Body of pancreas (tissue), 4 donors: ENCODE results near the gene SRI. TPM values are rescaled to one million over a fixed set of nuclear protein-coding genes. Genes with fewer than 3 reads are reported as not detected.

Experiments
- ATAC-seq: fragments of 150-250 bp; one replicate; pipeline ENCODE4 v1.9.1; 2016
- DNase-seq, 4 donors: peaks; one replicate each; pipeline ENCODE4 v3.0.0-alpha.2; 2019
- H3K27ac ChIP-seq, 4 donors: fragments of 200-600 bp; sonication (generic); 1 replicate in 3 of 4; 2 replicates in 1 of 4; pipeline versions ENCODE4 v1.5.1 to v1.6.1; 2016 to 2019; ENCODE audit warnings: mild to moderate bottlenecking in 1 of 4, mixed read lengths in 1 of 4, moderate library complexity in 1 of 4
- H3K27me3 ChIP-seq, 2 donors: fragments of 200-600 bp; sonication (generic); one replicate each; pipeline ENCODE4 v1.6.0; 2016; ENCODE audit warnings: mild to moderate bottlenecking in 1 of 2
- H3K36me3 ChIP-seq, 2 donors: fragments of 200-600 bp; sonication (generic); replicated peaks in 1 of 2; 2 replicates each; pipeline ENCODE4 v1.5.1; 2016; ENCODE audit warnings: low read depth in 2 of 2; ENCODE audit not compliant: insufficient read depth in 1 of 2
- H3K4me1 ChIP-seq: fragments of 200-600 bp; sonication (generic); one replicate; pipeline ENCODE4 v1.6.0; 2016
- H3K4me3 ChIP-seq, 2 donors: fragments of 200-600 bp; sonication (generic); 1 replicate in 1 of 2; 2 replicates in 1 of 2; pipeline ENCODE4 v1.5.1; 2016 to 2019
- H3K9me3 ChIP-seq, 3 donors: fragments of 200-600 bp; sonication (generic); 1 replicate in 2 of 3; 2 replicates in 1 of 3; pipeline ENCODE4 v1.5.1; 2016
- POLR2A ChIP-seq, 3 donors: fragments of 450-650 bp; IDR thresholded peaks; one replicate each; pipeline ENCODE4 v1.6.1; 2016; ENCODE audit warnings: antibody characterized with exemption in 3 of 3, mild to moderate bottlenecking in 2 of 3
- WGBS, 2 donors: methylation state at CpG; one replicate each; pipeline ENCODE4 v1.1.5; 2017; 5-methylcytosine and 5-hydroxymethylcytosine counted together
- intact Hi-C: fragments of 100-400 bp; cut with DNase I; formaldehyde crosslinking; loops from one replicate; pipeline ENCODE4 v1.15.1; 2023
- total RNA-seq, 2 donors: library from RNA; depleted of rRNA; stranded (reverse); fragments of >200 nt; gene quantifications; one replicate each; pipeline ENCODE4 v1.1.0, GENCODE V29; 2016
- TF ChIP-seq, protein P1 (sequence below), 7 experiments: fragments of 450-650 bp in 4 of 7; fragments of 200-600 bp in 3 of 7; sonication (generic) in 3 of 7; IDR thresholded peaks; one replicate each; pipeline ENCODE4 v1.5.1; 2016 to 2019; ENCODE audit warnings: antibody characterized with exemption in 7 of 7

SRI gene, protein sequence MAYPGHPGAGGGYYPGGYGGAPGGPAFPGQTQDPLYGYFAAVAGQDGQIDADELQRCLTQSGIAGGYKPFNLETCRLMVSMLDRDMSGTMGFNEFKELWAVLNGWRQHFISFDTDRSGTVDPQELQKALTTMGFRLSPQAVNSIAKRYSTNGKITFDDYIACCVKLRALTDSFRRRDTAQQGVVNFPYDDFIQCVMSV
- total RNA-seq = 10 to 100 TPM; 23.1 to 36.3 TPM

DNA sequence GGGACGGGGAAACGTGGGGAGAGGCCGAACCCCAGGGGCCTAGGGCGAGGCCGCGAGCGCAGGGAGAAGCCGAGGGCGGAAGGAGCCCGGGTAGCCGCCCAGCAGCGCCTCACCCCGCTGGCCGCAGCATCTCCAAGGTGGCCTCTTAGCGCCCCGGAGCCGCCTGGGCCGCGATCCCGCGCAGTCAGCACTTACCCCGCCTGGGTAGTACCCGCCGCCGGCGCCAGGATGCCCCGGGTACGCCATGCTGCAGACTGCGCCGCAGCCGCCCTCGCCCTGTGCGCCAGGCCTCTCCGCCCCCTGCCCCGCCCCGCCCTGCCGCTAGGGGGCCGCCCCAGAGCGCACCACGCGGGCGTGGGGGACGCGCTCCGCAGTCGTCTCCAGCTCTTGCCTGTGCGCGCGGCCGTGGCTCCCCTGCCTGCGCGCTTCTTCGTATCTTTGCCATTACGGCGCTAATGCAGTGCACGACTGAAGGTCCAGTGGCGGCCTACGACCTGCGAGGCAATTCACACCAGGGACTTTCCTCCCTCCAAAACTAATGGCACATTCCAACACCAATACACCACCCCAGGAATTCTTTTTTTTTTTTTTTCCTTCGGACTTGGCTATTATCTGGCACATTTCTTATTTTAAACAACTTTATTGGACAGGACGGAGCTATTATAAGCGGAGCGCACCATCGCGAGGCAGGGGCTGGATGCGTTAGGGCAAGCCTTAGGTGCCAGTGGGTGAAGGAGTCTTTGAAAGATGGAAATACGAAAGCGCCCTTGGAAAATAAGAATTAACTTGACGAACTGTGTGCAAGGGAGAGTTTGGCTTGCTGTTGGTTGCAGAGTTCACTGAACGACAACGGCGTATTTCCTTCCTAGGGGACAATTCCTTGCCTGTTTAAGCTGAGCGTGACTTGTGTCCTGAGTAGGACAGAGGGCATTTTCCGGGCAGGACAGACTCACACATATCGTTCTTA lies at the start of gene SRI:
TSS of gene SRI (minus strand) at position 258 of the 967 bp plus-strand sequence. CDS start at position 246, 12 bp downstream.
- intact Hi-C loops = no loop called here
- WGBS, 2 donors = 0% methylated on average over 41 to 75 of the region's 75 CpGs
- peaks cover 28% of the 10 kb centered on the region for H3K4me1 ChIP-seq

DNA sequence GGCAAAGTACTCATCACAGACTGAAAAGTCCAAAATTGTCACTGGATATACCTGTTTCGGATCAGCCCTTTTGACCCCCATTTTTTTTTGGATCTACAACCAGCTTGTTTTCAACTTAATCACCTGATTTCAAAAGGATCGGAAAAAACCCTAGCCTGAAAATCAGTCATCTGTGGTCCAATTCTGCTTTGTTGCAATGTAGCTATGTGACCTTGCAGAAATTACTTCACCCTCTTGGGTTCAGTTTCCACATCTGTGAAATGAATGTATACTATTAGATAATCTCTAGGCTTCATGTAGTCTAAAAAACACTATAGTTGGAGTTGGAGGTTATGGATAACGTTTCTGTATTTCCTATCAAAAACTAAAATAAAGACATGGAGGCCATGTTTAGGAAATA lies 49.7 kb upstream of the SRI start:
- H3K4me1 ChIP-seq = peaks cover 6% of the 10 kb centered on the region
- ATAC-seq = no peak
- intact Hi-C loops = no loop called here

More for the DNA sequence above, at the start of gene SRI:
- peak; percentile 96 for ATAC-seq
- no peaks in the 10 kb centered on the region for H3K27me3 ChIP-seq
- H3K27ac ChIP-seq = peak within 1 kb of the TSS; percentile 86 to 99 (median 96)
- TF ChIP-seq, protein P1, sequence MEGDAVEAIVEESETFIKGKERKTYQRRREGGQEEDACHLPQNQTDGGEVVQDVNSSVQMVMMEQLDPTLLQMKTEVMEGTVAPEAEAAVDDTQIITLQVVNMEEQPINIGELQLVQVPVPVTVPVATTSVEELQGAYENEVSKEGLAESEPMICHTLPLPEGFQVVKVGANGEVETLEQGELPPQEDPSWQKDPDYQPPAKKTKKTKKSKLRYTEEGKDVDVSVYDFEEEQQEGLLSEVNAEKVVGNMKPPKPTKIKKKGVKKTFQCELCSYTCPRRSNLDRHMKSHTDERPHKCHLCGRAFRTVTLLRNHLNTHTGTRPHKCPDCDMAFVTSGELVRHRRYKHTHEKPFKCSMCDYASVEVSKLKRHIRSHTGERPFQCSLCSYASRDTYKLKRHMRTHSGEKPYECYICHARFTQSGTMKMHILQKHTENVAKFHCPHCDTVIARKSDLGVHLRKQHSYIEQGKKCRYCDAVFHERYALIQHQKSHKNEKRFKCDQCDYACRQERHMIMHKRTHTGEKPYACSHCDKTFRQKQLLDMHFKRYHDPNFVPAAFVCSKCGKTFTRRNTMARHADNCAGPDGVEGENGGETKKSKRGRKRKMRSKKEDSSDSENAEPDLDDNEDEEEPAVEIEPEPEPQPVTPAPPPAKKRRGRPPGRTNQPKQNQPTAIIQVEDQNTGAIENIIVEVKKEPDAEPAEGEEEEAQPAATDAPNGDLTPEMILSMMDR (IDR thresholded peaks at IDR 0.05) = peak; percentile 88 to 98 (median 93)
- TF ChIP-seq POLR2A (IDR thresholded peaks at IDR 0.05) = peak; percentile 81 to 86 (median 85)
- no peaks in the 10 kb centered on the region for H3K9me3 ChIP-seq
- H3K36me3 ChIP-seq = peaks cover 0 to 6% of the 10 kb centered on the region in 2 donors
- peak within 1 kb of the TSS; percentile 66 to 74 for H3K4me3 ChIP-seq
- peak; percentile 86 to 90 (median 88) for DNase-seq

DNA sequence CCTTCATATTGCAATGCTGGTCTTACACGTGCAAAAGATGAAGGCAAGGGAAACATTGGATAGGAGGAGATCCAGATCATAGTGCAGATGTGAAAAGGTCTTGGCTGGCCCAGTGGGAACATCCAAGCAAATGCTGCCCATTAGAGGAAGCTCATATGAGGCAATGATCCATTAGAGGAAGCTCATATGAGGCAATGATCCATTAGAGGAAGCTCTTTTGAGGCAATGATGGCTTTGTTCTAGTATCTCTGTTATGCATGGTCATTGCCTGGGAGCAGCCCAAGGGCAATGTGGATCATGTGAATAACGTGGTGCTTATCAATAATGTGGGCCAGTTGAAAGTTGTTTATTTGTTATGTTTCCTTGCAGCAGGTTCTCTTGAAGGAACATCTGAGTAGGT lies 49.0 kb upstream of the SRI start:
- no peak for ATAC-seq
- H3K27me3 ChIP-seq = no peaks in the 10 kb centered on the region
- 26 to 39% methylated on average over 2 of the region's 2 CpGs for WGBS, 2 donors
- no peak overlapping the region for H3K27ac ChIP-seq
- peak in 1 of 4 donors; percentile 13 for DNase-seq
- TF ChIP-seq POLR2A (IDR thresholded peaks at IDR 0.05) = no peak
- TF ChIP-seq, protein P1 (IDR thresholded peaks at IDR 0.05) = no peak
- H3K4me1 ChIP-seq = no peaks in the 10 kb centered on the region
- no peaks in the 10 kb centered on the region for H3K36me3 ChIP-seq
- H3K9me3 ChIP-seq = no peaks in the 10 kb centered on the region
- intact Hi-C loops = no loop called here
- H3K4me3 ChIP-seq = no peak overlapping the region

More for the DNA sequence above, 49.7 kb upstream of the SRI start:
- H3K36me3 ChIP-seq = no peaks in the 10 kb centered on the region
- H3K9me3 ChIP-seq = no peaks in the 10 kb centered on the region
- TF ChIP-seq POLR2A (IDR thresholded peaks at IDR 0.05) = no peak
- TF ChIP-seq, protein P1 (IDR thresholded peaks at IDR 0.05) = no peak
- no peak for DNase-seq
- H3K27me3 ChIP-seq = no peaks in the 10 kb centered on the region
- H3K4me3 ChIP-seq = no peak overlapping the region
- H3K27ac ChIP-seq = no peak overlapping the region
- WGBS, 2 donors = 84% methylated on average over 3 of the region's 3 CpGs

DNA sequence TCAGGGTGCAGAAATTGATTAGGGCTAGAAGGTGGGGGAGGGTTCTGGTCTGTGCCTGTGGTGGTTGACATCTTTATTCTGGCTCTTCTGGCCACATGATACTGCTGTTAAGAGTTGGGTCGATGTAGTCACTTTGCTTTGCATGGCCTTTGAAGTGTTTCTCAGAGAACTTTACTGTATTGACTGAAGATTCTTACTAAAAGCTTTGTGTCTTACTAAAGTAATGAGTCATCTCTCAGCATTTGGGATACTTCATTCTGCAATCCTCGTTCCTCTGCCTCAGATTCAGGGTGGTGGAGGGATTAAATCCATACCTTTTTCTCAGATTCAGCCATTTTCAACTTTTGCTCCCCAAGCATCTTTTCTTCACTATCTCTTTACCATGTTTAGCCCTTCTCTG lies 48.2 kb upstream of the SRI start:
- Histone ChIP-seq H3K9me3 (no peaks in the 10 kb centered on the region), H3K4me1 (no peaks in the 10 kb centered on the region), H3K4me3 (no peak overlapping the region), H3K27ac (no peak overlapping the region), H3K27me3 (no peaks in the 10 kb centered on the region), H3K36me3 (no peaks in the 10 kb centered on the region)
- intact Hi-C loops = no loop called here
- 72 to 93% methylated on average over 2 of the region's 2 CpGs for WGBS, 2 donors
- TF ChIP-seq, protein P1 (IDR thresholded peaks at IDR 0.05) = no peak
- TF ChIP-seq POLR2A (IDR thresholded peaks at IDR 0.05) = no peak
- ATAC-seq = no peak
- no peak for DNase-seq
